Panc1 (cell line): ENCODE measurements around the gene SLC25A39. TPM values are rescaled to one million over a fixed set of nuclear protein-coding genes. Genes with fewer than 3 reads are reported as not detected.

Experiments
- ATAC-seq: fragments of 200-7000 bp; cut with Tn5 transposase; 2 replicates; pipeline ENCODE4 v1.9.1; 2020; ENCODE audit warnings: mild to moderate bottlenecking, moderate library complexity
- BruUV-seq: library from RNA; stranded (reverse); fragments of 400-500 nt; replicated peaks from 2 replicates; lab custom pipeline; 2021; lab: Mats Ljungman, UMichigan
- CTCF ChIA-PET: fragments of 300-600 bp; sonication (Branson Sonifier 250); formaldehyde crosslinking; loops from one replicate; lab custom pipeline; 2022; ENCODE audit warnings: antibody characterized with exemption; lab: Charles Lee
- POLR2A ChIA-PET: fragments of 300-600 bp; sonication (Branson Sonifier 250); formaldehyde crosslinking; loops from one replicate; lab custom pipeline; 2022; ENCODE audit warnings: antibody characterized with exemption; lab: Charles Lee
- DNase-seq: peaks from one replicate; pipeline ENCODE4 v3.0.0-alpha.2; 2010; ENCODE audit warnings: low read depth, low spot score
- H3K27ac ChIP-seq: 2 replicates; pipeline ENCODE4 v1.5.1; 2011; ENCODE audit warnings: mild to moderate bottlenecking, low read length, inconsistent platforms
- H3K27me3 ChIP-seq: fragments of 200-500 bp; sonication (Bioruptor generic); 2 replicates; pipeline ENCODE4 v1.6.0; 2014; ENCODE audit warnings: low read length, inconsistent platforms; ENCODE audit not compliant: control insufficient read depth, insufficient read depth
- H3K36me3 ChIP-seq: fragments of 200-500 bp; sonication (Bioruptor generic); 2 replicates; pipeline ENCODE4 v1.5.1; 2014; ENCODE audit warnings: inconsistent platforms, mild to moderate bottlenecking, low read length, moderate library complexity; ENCODE audit not compliant: control insufficient read depth, insufficient read depth
- H3K4me1 ChIP-seq: 2 replicates; pipeline ENCODE4 v1.5.1; 2011; ENCODE audit warnings: inconsistent platforms, mild to moderate bottlenecking, low read length, moderate library complexity; ENCODE audit not compliant: control insufficient read depth, insufficient read depth
- H3K4me3 ChIP-seq, 2 experiments: 2 replicates each; pipeline ENCODE4 v1.5.1; 2011 to 2012; ENCODE audit warnings: low read depth in 2 of 2, low read length in 2 of 2, mild to moderate bottlenecking in 2 of 2, inconsistent platforms in 1 of 2, moderate library complexity in 1 of 2
- H3K9me3 ChIP-seq: fragments of 200-500 bp; sonication (Bioruptor generic); 2 replicates; pipeline ENCODE4 v1.5.1; 2014; ENCODE audit warnings: low read depth, mild to moderate bottlenecking, inconsistent platforms, low read length, moderate library complexity; ENCODE audit not compliant: control insufficient read depth, insufficient read depth
- CTCF ChIP-seq: fragments of 450-650 bp; IDR thresholded peaks from 2 replicates; pipeline ENCODE4 v1.5.1; 2017; ENCODE audit warnings: mild to moderate bottlenecking
- POLR2AphosphoS5 ChIP-seq: IDR thresholded peaks from 2 replicates; pipeline ENCODE4 v1.6.1; 2012; ENCODE audit warnings: mild to moderate bottlenecking, low read depth, low read length, moderate library complexity
- REST ChIP-seq, 2 experiments: IDR thresholded peaks; 2 replicates each; pipeline ENCODE4 v1.6.1; 2011 to 2012; ENCODE audit warnings: low read depth in 2 of 2, control low read depth in 1 of 2, low read length in 1 of 2, mild to moderate bottlenecking in 1 of 2, moderate library complexity in 1 of 2; ENCODE audit not compliant: insufficient read depth in 1 of 2
- SIN3A ChIP-seq: IDR thresholded peaks from 2 replicates; pipeline ENCODE4 v1.6.1; 2012; ENCODE audit warnings: low read depth, mild to moderate bottlenecking, low read length, moderate library complexity, borderline replicate concordance; ENCODE audit not compliant: insufficient read depth
- TCF7L2 ChIP-seq: IDR thresholded peaks from 2 replicates; pipeline ENCODE4 v1.6.1; 2011; ENCODE audit warnings: mild to moderate bottlenecking, low read depth, low read length, inconsistent platforms
- in situ Hi-C: cut with HindIII; loops from 2 replicates; pipeline ENCODE4 v1.10.0; 2016; ENCODE audit warnings: low sequenced_read_pairs, low pct_unique_long_range_greater_than_20kb
- intact Hi-C: fragments of 100-400 bp; cut with micrococcal nuclease; formaldehyde crosslinking; loops from one replicate; pipeline ENCODE4 v1.10.0; 2022; ENCODE audit not compliant: unreplicated experiment
- total RNA-seq: library from RNA; stranded (reverse); gene quantifications from one replicate; pipeline ENCODE4 v1.2.1, GENCODE V29; 2021; ENCODE audit not compliant: unreplicated experiment

Gene SLC25A39
- total RNA-seq, 1 experiment from 2014 or later, result 138 TPM

GRCh38 chr17:44362459-44362948 is 37.9 kb upstream of the SLC25A39 start:
- ChIA-PET POLR2A (interaction anchor here (0.5 to 0.6 kb wide), 2 partner anchors 163 to 291 kb away, joined by 5 to 7 read pairs; partner anchors contain the start of gene ATXN7L3), CTCF (interaction anchor here (0.6 kb wide), 1 partner anchor 25 kb away, joined by 3 read pairs; no protein-coding TSS in a partner anchor)
- no peak for ATAC-seq
- no peak for TF ChIP-seq SIN3A
- no peak for TF ChIP-seq POLR2AphosphoS5
- no peak for TF ChIP-seq CTCF
- TF ChIP-seq REST (IDR thresholded peaks at IDR 0.05; ENCODE audit: insufficient read depth in 1 of 2, low read depth in 2 of 2, low read length in 1 of 2), result no peak
- TF ChIP-seq TCF7L2, result no peak
- intact Hi-C loops (no loop called here), in situ Hi-C loops (no loop called here)
- Histone ChIP-seq H3K4me3 (peak overlapping the region; percentile 58 to 62; a peak in 3 of 4 replicates), H3K27ac (no peak overlapping the region), H3K27me3 (no peaks in the 10 kb centered on the region), H3K4me1 (peaks cover 6% of the 10 kb centered on the region; the same call in 1 of the 2 replicates), H3K36me3 (no peaks in the 10 kb centered on the region), H3K9me3 (no peaks in the 10 kb centered on the region)
- DNase-seq, result no peak
- no TSS peak for BruUV-seq

- ATAC-seq (no peak), DNase-seq (no peak)
- no peaks in the 10 kb centered on the region for H3K9me3 ChIP-seq
- intact Hi-C loops (no loop called here), in situ Hi-C loops (no loop called here)
- CTCF ChIA-PET, result interaction anchor here (0.6 kb wide), 1 partner anchor 24 kb away, joined by 3 read pairs; no protein-coding TSS in a partner anchor
- no peak overlapping the region for H3K27ac ChIP-seq
- H3K4me3 ChIP-seq, result no peak overlapping the region
- TF ChIP-seq SIN3A (no peak), CTCF (no peak), TCF7L2 (no peak), REST (IDR thresholded peaks at IDR 0.05; ENCODE audit: insufficient read depth in 1 of 2, low read depth in 2 of 2, low read length in 1 of 2) (no peak), POLR2AphosphoS5 (no peak)
- no peaks in the 10 kb centered on the region for H3K36me3 ChIP-seq
- H3K4me1 ChIP-seq, result peaks cover 6% of the 10 kb centered on the region; the same call in 1 of the 2 replicates
- POLR2A ChIA-PET, result interaction anchor here (0.6 kb wide), 1 partner anchor 162 kb away, joined by 7 read pairs; the partner anchor contains the start of gene ATXN7L3
- H3K27me3 ChIP-seq, result no peaks in the 10 kb centered on the region
- no TSS peak for BruUV-seq
These were observed 37.0 kb upstream of the SLC25A39 start for GRCh38 chr17:44361292-44362260.
